ENCODE data around the gene PRICKLE2. TPM values are rescaled to one million over a fixed set of nuclear protein-coding genes. Genes with fewer than 3 reads are reported as not detected.

Gene PRICKLE2
- total RNA-seq, 4 donors from 2014 or later = 77.3 to 109 (median 96.7) TPM

- Histone ChIP-seq H3K4me1 (peaks cover 56 to 100% (median 56%) of the 10 kb centered on the region in 3 donors), H3K4me3 (peak overlapping the region; percentile 10 to 41), H3K9me3 (no peaks in the 10 kb centered on the region), H3K36me3 (no peaks in the 10 kb centered on the region), H3K27me3 (no peaks in the 10 kb centered on the region), H3K27ac (peak overlapping the region; percentile 82 to 94 (median 86))
- ATAC-seq = peak; percentile 51
- no peak for TF ChIP-seq POLR2A (IDR thresholded peaks at IDR 0.05)
- peak; percentile 48 for TF ChIP-seq POLR2AphosphoS5 (IDR thresholded peaks at IDR 0.05)
- WGBS, 2 donors (ENCODE audit: low coverage in 1 of 2) = 19 to 31% methylated on average over 10 to 11 of the region's 11 CpGs
These were observed 10.8 kb downstream of the PRICKLE2 start for GRCh38 chr3:64214381-64215018.

GRCh38 chr3:64213962-64214379 lies 11.3 kb downstream of the PRICKLE2 start:
- ATAC-seq = peak; percentile 58
- TF ChIP-seq EP300 (IDR thresholded peaks at IDR 0.05) (no peak), POLR2A (IDR thresholded peaks at IDR 0.05) (no peak), CTCF (IDR thresholded peaks at IDR 0.05) (no peak), POLR2AphosphoS5 (IDR thresholded peaks at IDR 0.05) (peak; percentile 88)
- H3K9me3 ChIP-seq = no peaks in the 10 kb centered on the region
- peaks cover 51 to 100% (median 56%) of the 10 kb centered on the region in 3 donors for H3K4me1 ChIP-seq
- WGBS, 2 donors (ENCODE audit: low coverage in 1 of 2) = 0% methylated on average over 2 of the region's 8 CpGs; no CpG with 5 or more reads in 1 of the 2 donors
- H3K4me3 ChIP-seq = peak overlapping the region; percentile 10 to 41
- H3K27ac ChIP-seq = peak overlapping the region; percentile 82 to 94 (median 86)
- H3K36me3 ChIP-seq = no peaks in the 10 kb centered on the region
- H3K27me3 ChIP-seq = no peaks in the 10 kb centered on the region

GRCh38 chr3:64213224-64213878 lies 11.9 kb downstream of the PRICKLE2 start:
- peak overlapping the region in 1 of 2 donors; percentile 41 for H3K4me3 ChIP-seq
- H3K27me3 ChIP-seq = no peaks in the 10 kb centered on the region
- no peak for ATAC-seq
- peaks cover 47 to 99% (median 52%) of the 10 kb centered on the region in 3 donors for H3K4me1 ChIP-seq
- H3K27ac ChIP-seq = peak overlapping the region; percentile 82 to 94 (median 86)
- TF ChIP-seq POLR2A (IDR thresholded peaks at IDR 0.05) = no peak
- no peak for TF ChIP-seq EP300 (IDR thresholded peaks at IDR 0.05)
- TF ChIP-seq POLR2AphosphoS5 (IDR thresholded peaks at IDR 0.05) = no peak
- TF ChIP-seq CTCF (IDR thresholded peaks at IDR 0.05) = no peak
- H3K36me3 ChIP-seq = no peaks in the 10 kb centered on the region
- WGBS, 2 donors (ENCODE audit: low coverage in 1 of 2) = 32 to 44% methylated on average over 5 to 6 of the region's 9 CpGs
- no peaks in the 10 kb centered on the region for H3K9me3 ChIP-seq

- Histone ChIP-seq H3K4me3 (no peak overlapping the region), H3K27ac (peak overlapping the region; percentile 70 to 86 (median 81)), H3K4me1 (peaks cover 27 to 99% (median 43%) of the 10 kb centered on the region in 3 donors), H3K36me3 (no peaks in the 10 kb centered on the region), H3K27me3 (no peaks in the 10 kb centered on the region), H3K9me3 (no peaks in the 10 kb centered on the region)
- TF ChIP-seq POLR2AphosphoS5 (IDR thresholded peaks at IDR 0.05) (peak; percentile 71), CTCF (IDR thresholded peaks at IDR 0.05) (no peak), EP300 (IDR thresholded peaks at IDR 0.05) (no peak), POLR2A (IDR thresholded peaks at IDR 0.05) (no peak)
- WGBS, 2 donors (ENCODE audit: low coverage in 1 of 2) = 18 to 28% methylated on average over 7 to 10 of the region's 12 CpGs
- peak; percentile 81 for ATAC-seq
These were observed 15.2 kb downstream of the PRICKLE2 start for GRCh38 chr3:64209866-64210621.

Measured in gastroesophageal sphincter (tissue), 4 donors.